Measurements from ENCODE around the gene CNN1. TPM values are rescaled to one million over a fixed set of nuclear protein-coding genes. Genes with fewer than 3 reads are reported as not detected.

CNN1 gene
- total and polyA plus RNA-seq, 2 of the 13 experiments (the other 11 are each of a cell fraction or from before 2014, with no cell fraction given) = 0.70 to 1.1 TPM

DNA sequence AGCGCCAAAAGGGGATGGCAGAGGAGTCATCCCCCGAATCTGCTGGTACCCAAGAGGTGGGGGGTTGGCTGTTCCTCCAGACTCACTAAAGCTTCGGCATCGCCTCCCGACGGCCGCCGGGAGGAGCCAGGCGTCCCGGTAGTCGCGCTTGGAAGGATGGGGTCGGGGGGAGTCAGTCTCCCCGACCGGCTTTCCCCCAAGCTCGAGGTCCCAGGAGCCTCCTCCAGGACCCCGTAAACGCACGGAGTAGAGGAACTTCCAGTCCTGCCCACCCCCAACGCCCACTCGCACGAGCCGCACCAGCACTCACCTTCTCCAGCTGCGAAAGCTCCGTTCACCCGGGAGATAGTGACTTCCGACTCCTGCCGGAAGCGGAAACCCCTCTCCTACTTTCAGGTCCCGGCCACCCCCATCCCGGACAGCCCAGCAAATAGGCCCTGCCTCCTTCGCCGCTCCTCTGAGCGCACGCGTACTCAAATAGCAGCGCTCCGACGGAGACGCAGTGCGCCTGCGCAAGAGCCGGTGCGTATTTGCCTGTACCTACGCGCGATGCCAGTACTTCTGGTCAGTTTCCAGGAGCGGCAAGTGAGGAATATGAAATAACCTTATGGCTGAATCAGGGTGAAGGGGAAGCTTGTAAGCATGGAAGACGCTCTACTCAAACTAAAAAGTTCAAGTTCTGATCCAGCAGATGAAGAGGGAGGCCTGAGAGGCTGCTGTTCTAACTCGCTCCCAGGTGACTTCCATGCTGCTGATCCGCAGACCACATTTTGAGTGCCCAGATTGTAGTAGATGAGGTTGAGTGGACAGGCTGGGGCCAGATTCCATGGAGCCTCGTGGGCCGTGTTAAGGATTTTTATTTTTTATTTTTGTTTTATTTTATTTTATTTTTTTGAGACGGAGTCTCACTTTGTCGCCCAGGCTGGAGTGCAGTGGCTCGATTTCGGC is 20.5 kb downstream of the CNN1 start, which contains the start of gene ELOF1 (continued):
- TF ChIP-seq, protein P1, sequence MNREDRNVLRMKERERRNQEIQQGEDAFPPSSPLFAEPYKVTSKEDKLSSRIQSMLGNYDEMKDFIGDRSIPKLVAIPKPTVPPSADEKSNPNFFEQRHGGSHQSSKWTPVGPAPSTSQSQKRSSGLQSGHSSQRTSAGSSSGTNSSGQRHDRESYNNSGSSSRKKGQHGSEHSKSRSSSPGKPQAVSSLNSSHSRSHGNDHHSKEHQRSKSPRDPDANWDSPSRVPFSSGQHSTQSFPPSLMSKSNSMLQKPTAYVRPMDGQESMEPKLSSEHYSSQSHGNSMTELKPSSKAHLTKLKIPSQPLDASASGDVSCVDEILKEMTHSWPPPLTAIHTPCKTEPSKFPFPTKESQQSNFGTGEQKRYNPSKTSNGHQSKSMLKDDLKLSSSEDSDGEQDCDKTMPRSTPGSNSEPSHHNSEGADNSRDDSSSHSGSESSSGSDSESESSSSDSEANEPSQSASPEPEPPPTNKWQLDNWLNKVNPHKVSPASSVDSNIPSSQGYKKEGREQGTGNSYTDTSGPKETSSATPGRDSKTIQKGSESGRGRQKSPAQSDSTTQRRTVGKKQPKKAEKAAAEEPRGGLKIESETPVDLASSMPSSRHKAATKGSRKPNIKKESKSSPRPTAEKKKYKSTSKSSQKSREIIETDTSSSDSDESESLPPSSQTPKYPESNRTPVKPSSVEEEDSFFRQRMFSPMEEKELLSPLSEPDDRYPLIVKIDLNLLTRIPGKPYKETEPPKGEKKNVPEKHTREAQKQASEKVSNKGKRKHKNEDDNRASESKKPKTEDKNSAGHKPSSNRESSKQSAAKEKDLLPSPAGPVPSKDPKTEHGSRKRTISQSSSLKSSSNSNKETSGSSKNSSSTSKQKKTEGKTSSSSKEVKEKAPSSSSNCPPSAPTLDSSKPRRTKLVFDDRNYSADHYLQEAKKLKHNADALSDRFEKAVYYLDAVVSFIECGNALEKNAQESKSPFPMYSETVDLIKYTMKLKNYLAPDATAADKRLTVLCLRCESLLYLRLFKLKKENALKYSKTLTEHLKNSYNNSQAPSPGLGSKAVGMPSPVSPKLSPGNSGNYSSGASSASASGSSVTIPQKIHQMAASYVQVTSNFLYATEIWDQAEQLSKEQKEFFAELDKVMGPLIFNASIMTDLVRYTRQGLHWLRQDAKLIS (CRISPR knock-in tag; IDR thresholded peaks at IDR 0.05) = no peak
- TF ChIP-seq RELA (CRISPR knock-in tag; IDR thresholded peaks at IDR 0.05) (0 out of 2 replicates have a peak, but pooled peaks have one; percentile 54), FOXK1 (CRISPR knock-in tag; IDR thresholded peaks at IDR 0.05; ENCODE audit: borderline replicate concordance, low read depth) (0 out of 2 replicates have a peak, but pooled peaks have one; percentile 3), MAFK (conservative IDR thresholded peaks at IDR 0.05 in 1 of 2, IDR thresholded peaks at IDR 0.05 in 1 of 2; ENCODE audit: low read length in 2 of 2) (no peak), TGIF2 (CRISPR knock-in tag; IDR thresholded peaks at IDR 0.05) (peak; percentile 46), PHB2 (IDR thresholded peaks at IDR 0.05; ENCODE audit: partially characterized antibody) (no peak), SAP130 (CRISPR knock-in tag; IDR thresholded peaks at IDR 0.05; ENCODE audit: low read depth) (peak; percentile 93), ZNF766 (CRISPR knock-in tag; IDR thresholded peaks at IDR 0.05; ENCODE audit: borderline replicate concordance) (no peak), MED1 (CRISPR knock-in tag; IDR thresholded peaks at IDR 0.05) (no peak; the same call in 1 of the 2 replicates), ZNF333 (CRISPR knock-in tag; IDR thresholded peaks at IDR 0.05; ENCODE audit: borderline replicate concordance) (0 out of 2 replicates have a peak, but pooled peaks have one; percentile 34), ZNF672 (CRISPR knock-in tag; IDR thresholded peaks at IDR 0.05) (no peak), ZNF17 (CRISPR knock-in tag; IDR thresholded peaks at IDR 0.05) (no peak), NFKBIZ (CRISPR knock-in tag; IDR thresholded peaks at IDR 0.05) (0 out of 2 replicates have a peak, but pooled peaks have one; percentile 33)
- TF ChIP-seq, protein P2, sequence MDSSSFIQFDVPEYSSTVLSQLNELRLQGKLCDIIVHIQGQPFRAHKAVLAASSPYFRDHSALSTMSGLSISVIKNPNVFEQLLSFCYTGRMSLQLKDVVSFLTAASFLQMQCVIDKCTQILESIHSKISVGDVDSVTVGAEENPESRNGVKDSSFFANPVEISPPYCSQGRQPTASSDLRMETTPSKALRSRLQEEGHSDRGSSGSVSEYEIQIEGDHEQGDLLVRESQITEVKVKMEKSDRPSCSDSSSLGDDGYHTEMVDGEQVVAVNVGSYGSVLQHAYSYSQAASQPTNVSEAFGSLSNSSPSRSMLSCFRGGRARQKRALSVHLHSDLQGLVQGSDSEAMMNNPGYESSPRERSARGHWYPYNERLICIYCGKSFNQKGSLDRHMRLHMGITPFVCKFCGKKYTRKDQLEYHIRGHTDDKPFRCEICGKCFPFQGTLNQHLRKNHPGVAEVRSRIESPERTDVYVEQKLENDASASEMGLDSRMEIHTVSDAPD (CRISPR knock-in tag; IDR thresholded peaks at IDR 0.05) = no peak
- TF ChIP-seq, protein P3, sequence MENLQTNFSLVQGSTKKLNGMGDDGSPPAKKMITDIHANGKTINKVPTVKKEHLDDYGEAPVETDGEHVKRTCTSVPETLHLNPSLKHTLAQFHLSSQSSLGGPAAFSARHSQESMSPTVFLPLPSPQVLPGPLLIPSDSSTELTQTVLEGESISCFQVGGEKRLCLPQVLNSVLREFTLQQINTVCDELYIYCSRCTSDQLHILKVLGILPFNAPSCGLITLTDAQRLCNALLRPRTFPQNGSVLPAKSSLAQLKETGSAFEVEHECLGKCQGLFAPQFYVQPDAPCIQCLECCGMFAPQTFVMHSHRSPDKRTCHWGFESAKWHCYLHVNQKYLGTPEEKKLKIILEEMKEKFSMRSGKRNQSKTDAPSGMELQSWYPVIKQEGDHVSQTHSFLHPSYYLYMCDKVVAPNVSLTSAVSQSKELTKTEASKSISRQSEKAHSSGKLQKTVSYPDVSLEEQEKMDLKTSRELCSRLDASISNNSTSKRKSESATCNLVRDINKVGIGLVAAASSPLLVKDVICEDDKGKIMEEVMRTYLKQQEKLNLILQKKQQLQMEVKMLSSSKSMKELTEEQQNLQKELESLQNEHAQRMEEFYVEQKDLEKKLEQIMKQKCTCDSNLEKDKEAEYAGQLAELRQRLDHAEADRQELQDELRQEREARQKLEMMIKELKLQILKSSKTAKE (CRISPR knock-in tag; IDR thresholded peaks at IDR 0.05; ENCODE audit: borderline replicate concordance) = no peak
- TF ChIP-seq, protein P4, sequence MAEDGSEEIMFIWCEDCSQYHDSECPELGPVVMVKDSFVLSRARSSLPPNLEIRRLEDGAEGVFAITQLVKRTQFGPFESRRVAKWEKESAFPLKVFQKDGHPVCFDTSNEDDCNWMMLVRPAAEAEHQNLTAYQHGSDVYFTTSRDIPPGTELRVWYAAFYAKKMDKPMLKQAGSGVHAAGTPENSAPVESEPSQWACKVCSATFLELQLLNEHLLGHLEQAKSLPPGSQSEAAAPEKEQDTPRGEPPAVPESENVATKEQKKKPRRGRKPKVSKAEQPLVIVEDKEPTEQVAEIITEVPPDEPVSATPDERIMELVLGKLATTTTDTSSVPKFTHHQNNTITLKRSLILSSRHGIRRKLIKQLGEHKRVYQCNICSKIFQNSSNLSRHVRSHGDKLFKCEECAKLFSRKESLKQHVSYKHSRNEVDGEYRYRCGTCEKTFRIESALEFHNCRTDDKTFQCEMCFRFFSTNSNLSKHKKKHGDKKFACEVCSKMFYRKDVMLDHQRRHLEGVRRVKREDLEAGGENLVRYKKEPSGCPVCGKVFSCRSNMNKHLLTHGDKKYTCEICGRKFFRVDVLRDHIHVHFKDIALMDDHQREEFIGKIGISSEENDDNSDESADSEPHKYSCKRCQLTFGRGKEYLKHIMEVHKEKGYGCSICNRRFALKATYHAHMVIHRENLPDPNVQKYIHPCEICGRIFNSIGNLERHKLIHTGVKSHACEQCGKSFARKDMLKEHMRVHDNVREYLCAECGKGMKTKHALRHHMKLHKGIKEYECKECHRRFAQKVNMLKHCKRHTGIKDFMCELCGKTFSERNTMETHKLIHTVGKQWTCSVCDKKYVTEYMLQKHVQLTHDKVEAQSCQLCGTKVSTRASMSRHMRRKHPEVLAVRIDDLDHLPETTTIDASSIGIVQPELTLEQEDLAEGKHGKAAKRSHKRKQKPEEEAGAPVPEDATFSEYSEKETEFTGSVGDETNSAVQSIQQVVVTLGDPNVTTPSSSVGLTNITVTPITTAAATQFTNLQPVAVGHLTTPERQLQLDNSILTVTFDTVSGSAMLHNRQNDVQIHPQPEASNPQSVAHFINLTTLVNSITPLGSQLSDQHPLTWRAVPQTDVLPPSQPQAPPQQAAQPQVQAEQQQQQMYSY (CRISPR knock-in tag; IDR thresholded peaks at IDR 0.05) = no peak

Data from HepG2 (cell line).